SH-SY5Y (cell line): Measurements from ENCODE around the gene SERPINA1.

Experiments
- GATA2 ChIP-seq: IDR thresholded peaks from 2 replicates; pipeline ENCODE4 v1.6.1; 2011; ENCODE audit warnings: mild to moderate bottlenecking, low read depth, low read length
- GATA3 ChIP-seq: IDR thresholded peaks from 2 replicates; pipeline ENCODE4 v1.6.1; 2011; ENCODE audit warnings: low read depth, mild to moderate bottlenecking, low read length, moderate library complexity

GRCh38 chr14:94363151-94363624, 25.2 kb downstream of the SERPINA1 start:
- TF ChIP-seq GATA2: no peak
- no peak for TF ChIP-seq GATA3
